ENCODE results near the gene UBE2D2.
"Not testable (repeated sequence)": the region's sequence is repeated elsewhere in the genome, so short reads cannot be mapped to it uniquely, and the experiment has no call there.

Gene UBE2D2

GRCh38 chr5:139584137-139584536 is 23.0 kb downstream of the UBE2D2 start:
- DNase-seq, result no peak

- DNase-seq, result not testable (repeated sequence)
These were observed 27.0 kb downstream of the UBE2D2 start for GRCh38 chr5:139588116-139588515.

GRCh38 chr5:139588962-139589361 is 27.8 kb downstream of the UBE2D2 start:
- no peak for DNase-seq

DNA sequence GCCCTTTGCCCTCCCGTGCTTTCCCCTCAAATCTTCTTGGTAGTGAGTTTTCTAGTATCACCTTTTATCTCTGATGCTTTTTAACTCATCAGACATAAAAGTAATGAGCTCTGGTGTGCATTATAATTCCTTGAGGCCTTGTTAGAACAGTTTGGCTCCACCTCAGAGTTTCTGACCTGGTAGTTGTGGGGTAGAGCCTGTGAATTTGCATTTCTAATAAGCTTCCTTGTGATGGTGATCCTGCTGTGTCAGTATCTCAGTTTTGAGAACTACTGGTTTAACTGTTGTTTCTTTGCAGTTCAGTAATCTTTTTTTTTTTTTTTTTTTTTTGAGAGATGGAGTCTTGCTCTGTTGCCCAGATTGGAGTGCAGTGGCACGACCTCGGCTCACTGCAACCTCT is 31.1 kb downstream of the UBE2D2 start:
- DNase-seq, result no peak

GRCh38 chr5:139593076-139593475 is 31.9 kb downstream of the UBE2D2 start:
- DNase-seq, result not testable (repeated sequence)

DNA sequence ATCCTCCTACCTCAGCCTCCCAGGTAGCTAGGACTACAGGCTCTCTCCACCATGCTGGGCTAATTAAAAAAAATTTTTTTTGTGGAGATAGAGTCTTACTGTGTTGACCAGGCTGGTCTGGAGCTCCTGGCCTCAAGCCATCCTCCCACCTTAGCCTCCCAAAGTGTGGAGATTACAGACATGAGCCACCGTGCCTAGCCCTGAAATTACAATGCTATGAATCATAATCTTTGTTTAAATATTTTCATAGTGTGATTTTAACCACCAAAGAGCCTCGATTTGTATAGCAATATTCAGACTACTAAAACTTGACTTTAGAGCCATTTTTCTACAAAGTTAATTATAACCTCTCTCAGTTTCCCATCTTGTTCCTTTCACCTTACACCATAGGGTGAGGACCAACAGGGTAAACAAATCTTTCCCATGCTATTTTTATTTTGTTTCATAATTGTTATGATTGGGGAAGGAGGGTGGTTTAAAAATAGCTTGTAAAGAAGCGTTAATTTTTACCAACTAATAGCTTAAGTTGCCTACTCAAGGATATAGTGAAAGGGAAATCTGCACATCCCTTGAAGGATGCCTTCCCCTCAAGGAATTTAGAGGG is 32.7 kb downstream of the UBE2D2 start:
- no peak for DNase-seq

- no peak for DNase-seq
These were observed 36.0 kb downstream of the UBE2D2 start for GRCh38 chr5:139597134-139597533.

DNA sequence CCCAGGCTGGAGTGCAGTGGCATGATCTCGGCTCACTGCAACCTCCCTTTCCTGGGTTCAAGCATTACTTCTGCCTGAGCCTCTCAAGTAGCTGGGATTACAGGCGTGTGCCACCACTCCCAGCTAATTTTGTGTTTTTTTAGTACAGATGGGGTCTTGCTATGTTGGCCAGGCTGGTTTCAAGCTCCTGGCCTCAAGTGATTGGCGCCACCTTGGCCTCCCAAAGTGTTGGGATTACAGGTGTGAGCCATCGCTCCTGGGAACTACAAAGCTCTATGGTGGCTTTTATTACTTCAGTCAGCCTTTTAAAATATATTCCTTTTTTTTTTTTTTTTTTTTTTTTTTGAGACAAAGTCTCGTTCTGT is 37.4 kb downstream of the UBE2D2 start:
- DNase-seq, result not testable (repeated sequence)

DNA sequence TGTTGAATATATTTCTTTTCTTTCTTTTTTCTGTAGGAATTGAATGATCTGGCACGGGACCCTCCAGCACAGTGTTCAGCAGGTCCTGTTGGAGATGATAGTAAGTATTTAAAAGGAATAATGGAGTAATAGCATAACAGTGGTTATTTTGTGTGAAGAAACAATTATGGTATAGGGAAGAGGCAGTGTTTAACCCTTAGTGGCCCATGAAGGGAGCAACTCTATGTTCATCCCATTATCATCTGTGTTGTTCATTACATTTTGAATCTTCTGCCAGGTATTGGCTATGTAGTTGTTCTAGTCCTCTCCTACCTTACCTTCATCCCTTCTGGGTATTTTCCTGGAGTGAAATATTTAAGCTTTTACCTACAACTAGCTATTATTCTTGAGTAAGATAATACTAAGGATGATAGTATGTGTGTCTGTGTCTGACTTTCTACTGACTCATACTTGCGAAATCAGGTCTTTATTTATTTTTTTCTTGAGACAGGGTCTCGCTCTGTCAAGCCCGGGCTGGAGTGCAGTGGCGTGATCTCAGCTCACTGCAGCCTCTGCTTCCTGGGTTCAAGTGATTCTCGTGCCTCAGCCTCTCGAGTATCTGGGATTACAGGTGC is 39.3 kb downstream of the UBE2D2 start:
- DNase-seq, result no peak

DNA sequence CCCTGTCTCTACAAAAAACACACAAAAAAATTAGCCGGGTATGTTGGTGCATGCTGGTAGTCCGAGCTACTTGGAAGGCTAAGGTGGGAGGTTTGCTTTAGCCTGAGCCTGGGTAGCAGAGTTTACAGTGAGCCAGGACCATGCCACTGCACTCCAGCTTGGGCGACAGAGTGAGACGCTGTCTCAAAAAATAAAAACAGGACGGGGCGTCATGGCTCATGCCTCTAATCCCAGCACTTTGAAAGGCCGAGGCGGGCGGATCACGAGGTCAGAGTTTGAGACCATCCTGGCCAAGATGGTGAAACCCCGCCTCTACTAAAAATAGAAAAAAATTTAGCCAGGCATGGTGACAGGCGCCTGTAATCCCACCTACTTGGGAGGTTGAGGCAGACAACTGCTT is 40.3 kb downstream of the UBE2D2 start:
- no peak for DNase-seq

GRCh38 chr5:139601948-139602347 is 40.8 kb downstream of the UBE2D2 start:
- not testable (repeated sequence) for DNase-seq

DNA sequence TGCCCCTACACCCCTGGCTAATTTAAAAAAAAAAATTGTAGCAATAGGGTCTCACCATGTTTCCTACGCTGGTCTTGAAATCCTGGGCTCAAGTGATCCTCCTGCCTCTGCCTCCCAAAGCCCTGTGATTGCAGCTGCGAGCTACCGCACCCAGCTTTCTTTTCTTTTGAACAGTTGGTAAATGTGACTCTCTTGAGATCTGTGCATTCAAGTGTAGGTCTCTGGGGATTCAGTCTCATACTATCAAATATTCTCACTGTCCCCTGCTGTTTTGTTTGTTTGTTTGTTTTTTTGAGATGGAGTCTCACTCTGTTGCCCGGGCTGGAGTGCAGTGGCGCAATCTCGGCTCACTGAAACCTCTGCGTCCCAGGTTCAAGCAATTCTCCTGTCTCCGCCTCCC is 44.7 kb downstream of the UBE2D2 start:
- DNase-seq, result no peak

- no peak for DNase-seq
These were observed 50.8 kb downstream of the UBE2D2 start for GRCh38 chr5:139611703-139612584.

- DNase-seq, result no peak
These were observed 58.7 kb downstream of the UBE2D2 start for GRCh38 chr5:139619861-139620260.

- DNase-seq, result not testable (repeated sequence)
These were observed 64.3 kb downstream of the UBE2D2 start for GRCh38 chr5:139625398-139625797.

- DNase-seq, result no peak
These were observed 69.7 kb downstream of the UBE2D2 start for GRCh38 chr5:139630855-139631254.

DNA sequence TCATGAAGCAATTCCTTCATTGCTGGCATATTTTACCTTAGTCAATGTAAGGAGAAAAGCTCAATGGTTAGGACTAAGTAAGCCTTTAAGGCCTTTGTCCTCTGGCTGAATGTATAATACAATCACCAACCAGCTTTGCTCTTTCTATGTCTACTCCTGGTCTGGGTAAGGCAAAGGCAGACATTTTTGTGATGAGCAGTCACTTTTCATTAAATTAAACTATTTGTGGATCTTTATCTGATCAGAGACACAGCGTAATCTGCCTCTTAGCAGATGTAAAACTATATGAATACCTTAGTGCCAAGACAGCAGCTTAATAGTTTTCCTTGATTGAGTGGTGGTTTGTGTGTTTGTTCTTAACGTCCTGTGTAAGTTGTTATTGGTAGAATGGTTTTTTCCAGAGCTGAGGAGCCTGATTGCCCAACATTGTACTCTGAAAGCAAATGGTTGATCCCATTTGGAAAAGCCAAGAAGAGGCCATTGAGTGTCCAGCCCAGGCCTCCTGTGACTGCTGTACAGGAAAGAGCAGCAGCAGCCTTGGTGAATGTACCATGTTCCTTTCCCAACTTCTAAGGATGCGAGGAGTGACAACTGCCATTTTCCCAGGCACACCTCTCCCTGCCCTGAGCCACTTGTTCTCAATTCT is 70.5 kb downstream of the UBE2D2 start:
- no peak for DNase-seq

GRCh38 chr5:139633295-139634027 is 72.3 kb downstream of the UBE2D2 start:
- DNase-seq, result peak; percentile 77

DNA sequence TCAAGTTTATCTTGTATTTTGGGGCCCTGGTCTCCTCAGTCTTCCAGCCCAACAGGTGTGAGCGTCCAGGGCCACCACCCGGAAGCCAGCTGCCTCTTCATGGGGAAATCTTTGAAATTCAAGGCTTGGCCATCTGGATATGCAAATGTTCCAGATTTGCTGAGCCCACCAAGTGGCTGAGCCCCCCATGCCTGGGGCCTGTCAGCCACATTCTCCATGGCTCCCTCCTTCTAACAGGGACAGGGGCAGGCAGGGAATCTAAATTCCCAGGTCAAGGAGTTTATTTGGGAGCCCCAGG is 72.8 kb downstream of the UBE2D2 start:
- DNase-seq, result no peak

DNA sequence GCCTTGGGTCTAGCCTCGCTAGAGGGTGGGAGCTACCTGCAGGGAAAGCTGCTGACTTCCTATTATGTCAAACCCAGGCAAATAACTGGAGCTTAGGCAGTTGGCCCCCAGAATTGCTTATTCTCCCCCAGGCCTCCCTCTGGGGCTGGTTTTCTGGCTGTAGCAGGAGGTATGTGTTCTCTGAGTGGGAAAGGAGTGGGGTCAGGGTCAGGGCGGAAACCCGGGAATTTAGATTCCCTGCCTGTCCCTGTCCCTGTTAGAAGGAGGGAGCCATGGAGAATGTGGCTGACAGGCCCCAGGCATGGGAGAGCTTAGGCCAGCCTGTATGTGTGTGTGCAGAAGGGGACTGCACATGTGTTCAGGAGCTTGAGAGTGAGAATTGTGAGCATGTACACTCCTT is 73.4 kb downstream of the UBE2D2 start:
- DNase-seq, result no peak

GRCh38 chr5:139635191-139635590 is 74.1 kb downstream of the UBE2D2 start:
- DNase-seq, result no peak

DNA sequence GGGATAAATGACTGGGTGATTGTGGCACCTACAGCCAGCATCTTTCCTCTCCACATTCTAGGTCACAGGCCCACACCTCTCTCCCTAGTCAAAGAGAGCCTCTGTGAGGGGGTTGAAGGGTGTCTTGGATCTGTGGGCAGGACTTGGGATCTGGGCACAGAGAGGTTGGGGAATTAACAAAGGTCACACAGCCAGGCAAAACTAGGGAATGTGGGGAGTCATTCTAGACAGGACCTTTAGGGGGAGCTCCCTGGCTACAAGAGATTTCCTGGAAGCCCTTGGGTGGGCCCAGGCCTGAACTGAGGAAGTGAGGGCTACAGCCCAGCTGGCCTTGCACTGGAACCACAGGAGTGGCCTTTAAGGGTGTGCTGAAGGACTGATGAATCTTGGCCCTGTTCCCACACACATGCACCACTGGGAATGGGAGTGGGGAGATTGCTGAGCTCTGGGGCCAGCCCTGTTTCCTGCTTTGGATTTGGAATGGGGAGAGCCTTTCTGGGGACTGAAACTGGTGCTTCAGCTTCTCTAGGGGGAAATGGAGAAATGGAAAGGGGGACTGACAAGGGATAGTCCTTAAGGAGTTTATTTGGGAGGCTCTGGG is 74.6 kb downstream of the UBE2D2 start:
- DNase-seq, result peak; percentile 37

Measured in CD4-positive, alpha-beta T cell treated with Interleukin-12 subunit alpha and Interleukin-12 subunit beta, for 1 hour (primary cell).